Astrocyte of the spinal cord (primary cell): ENCODE results near the gene RDH13.

ENCODE experiments used
- DNase-seq: peaks from one replicate; pipeline ENCODE4 v3.0.0; 2011; ENCODE audit warnings: low read depth, low spot score
- H3K4me3 ChIP-seq: 2 replicates; pipeline ENCODE4 v1.5.1; 2011; ENCODE audit warnings: low read depth, mild to moderate bottlenecking, low read length, moderate library complexity
- CTCF ChIP-seq: IDR thresholded peaks from 2 replicates; pipeline ENCODE4 v1.5.1; 2012; ENCODE audit warnings: low read depth, mild to moderate bottlenecking, low read length, inconsistent platforms
- in situ Hi-C: cut with HindIII; loops from 2 replicates; pipeline ENCODE4 v1.10.0; 2017; ENCODE audit warnings: low sequenced_read_pairs

RDH13 gene

GRCh38 chr19:55086730-55087541 is 24.0 kb upstream of the RDH13 start:
- DNase-seq: peak; percentile 92
- in situ Hi-C loops: no loop called here
- peak overlapping the region; percentile 48 for H3K4me3 ChIP-seq
- no peak for TF ChIP-seq CTCF

GRCh38 chr19:55085923-55086715 is 23.2 kb upstream of the RDH13 start:
- no peak for TF ChIP-seq CTCF
- no peak overlapping the region for H3K4me3 ChIP-seq
- no peak for DNase-seq
- in situ Hi-C loops: no loop called here

GRCh38 chr19:55084416-55084815 is 21.5 kb upstream of the RDH13 start:
- DNase-seq: no peak
- in situ Hi-C loops: no loop called here
- TF ChIP-seq CTCF: no peak
- no peak overlapping the region for H3K4me3 ChIP-seq

DNA sequence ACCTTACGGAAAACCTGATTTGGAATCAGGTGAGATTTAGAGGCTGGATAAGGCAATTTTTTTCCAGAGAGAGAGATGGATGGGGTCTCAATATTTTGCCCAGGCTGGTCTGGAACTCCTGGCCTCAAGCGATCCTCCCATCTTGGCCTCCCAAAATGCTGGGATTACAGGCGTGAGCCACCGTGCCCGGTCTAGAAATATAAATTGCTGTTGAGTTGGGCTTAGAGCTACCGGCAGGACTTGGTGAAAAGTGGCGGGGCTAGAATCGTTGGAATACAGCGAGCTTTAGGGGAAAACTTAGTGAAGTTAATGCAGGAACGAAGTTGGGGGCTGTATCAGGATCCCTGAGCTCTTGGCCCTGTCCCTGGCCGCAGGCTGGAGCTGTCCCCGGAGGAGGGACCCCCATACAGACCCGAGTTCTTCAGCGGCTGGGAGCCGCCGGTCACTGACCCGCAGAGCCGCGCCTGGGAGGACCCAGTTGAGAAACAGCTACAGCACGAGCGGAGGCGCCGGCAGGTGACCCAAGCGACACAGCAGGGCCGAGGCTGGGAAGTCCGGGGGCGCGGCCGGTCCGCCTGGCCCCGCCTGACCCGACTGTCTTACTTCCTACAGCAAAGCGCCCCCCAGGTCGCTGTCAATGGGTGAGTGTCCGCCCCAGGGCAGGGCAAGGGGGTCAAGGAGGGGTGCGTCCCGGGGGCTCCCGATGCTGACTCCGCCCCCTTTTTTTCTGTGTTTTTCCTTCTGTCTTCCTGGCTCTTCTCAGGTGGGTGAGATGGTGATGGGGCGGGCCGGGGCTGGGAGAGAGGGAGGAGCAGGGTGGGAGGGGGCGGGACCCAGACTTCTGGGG is 20.3 kb upstream of the RDH13 start:
- H3K4me3 ChIP-seq: no peak overlapping the region
- no peak for DNase-seq
- no peak for TF ChIP-seq CTCF
- in situ Hi-C loops: no loop called here

- DNase-seq: peak; percentile 41
- H3K4me3 ChIP-seq: no peak overlapping the region
- in situ Hi-C loops: no loop called here
- TF ChIP-seq CTCF: no peak
Measured at GRCh38 chr19:55082020-55082851, 19.3 kb upstream of the RDH13 start.

DNA sequence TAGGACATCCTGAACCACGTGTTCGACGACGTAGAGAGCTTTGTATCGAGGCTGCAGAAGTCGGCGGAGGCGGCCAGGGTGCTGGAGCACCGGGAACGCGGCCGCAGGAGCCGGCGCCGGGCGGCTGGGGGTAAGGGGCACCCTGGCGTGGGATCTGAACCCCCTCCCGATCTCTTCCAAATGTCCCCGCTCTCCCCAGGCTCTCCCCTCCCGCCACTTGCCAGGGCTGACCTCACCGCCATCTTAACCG is 18.7 kb upstream of the RDH13 start:
- DNase-seq: no peak
- in situ Hi-C loops: no loop called here
- TF ChIP-seq CTCF: no peak
- H3K4me3 ChIP-seq: no peak overlapping the region
